Epithelial cell of esophagus (primary cell): ENCODE data around the gene CACNG4.
A peak's percentile ranks its signal among the peaks of the same experiment; 100 is the strongest.

Source experiments
- DNase-seq: peaks from one replicate; pipeline ENCODE4 v3.0.0; 2010; ENCODE audit warnings: low read depth
- H3K4me3 ChIP-seq: 2 replicates; pipeline ENCODE4 v1.5.1; 2011; ENCODE audit warnings: mild to moderate bottlenecking, low read length, control low read depth
- TF ChIP-seq, protein P1 (sequence below): IDR thresholded peaks from 2 replicates; pipeline ENCODE4 v1.5.1; 2011; ENCODE audit warnings: low read depth, mild to moderate bottlenecking, low read length, control low read depth, inconsistent platforms; ENCODE audit not compliant: insufficient read depth; ENCODE audit errors: missing control alignments

Gene CACNG4

GRCh38 chr17:66975614-66976378, 11.3 kb downstream of the CACNG4 start:
- TF ChIP-seq, protein P1, sequence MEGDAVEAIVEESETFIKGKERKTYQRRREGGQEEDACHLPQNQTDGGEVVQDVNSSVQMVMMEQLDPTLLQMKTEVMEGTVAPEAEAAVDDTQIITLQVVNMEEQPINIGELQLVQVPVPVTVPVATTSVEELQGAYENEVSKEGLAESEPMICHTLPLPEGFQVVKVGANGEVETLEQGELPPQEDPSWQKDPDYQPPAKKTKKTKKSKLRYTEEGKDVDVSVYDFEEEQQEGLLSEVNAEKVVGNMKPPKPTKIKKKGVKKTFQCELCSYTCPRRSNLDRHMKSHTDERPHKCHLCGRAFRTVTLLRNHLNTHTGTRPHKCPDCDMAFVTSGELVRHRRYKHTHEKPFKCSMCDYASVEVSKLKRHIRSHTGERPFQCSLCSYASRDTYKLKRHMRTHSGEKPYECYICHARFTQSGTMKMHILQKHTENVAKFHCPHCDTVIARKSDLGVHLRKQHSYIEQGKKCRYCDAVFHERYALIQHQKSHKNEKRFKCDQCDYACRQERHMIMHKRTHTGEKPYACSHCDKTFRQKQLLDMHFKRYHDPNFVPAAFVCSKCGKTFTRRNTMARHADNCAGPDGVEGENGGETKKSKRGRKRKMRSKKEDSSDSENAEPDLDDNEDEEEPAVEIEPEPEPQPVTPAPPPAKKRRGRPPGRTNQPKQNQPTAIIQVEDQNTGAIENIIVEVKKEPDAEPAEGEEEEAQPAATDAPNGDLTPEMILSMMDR: peak; percentile 45
- DNase-seq: peak; percentile 57
- no peak overlapping the region for H3K4me3 ChIP-seq

DNA sequence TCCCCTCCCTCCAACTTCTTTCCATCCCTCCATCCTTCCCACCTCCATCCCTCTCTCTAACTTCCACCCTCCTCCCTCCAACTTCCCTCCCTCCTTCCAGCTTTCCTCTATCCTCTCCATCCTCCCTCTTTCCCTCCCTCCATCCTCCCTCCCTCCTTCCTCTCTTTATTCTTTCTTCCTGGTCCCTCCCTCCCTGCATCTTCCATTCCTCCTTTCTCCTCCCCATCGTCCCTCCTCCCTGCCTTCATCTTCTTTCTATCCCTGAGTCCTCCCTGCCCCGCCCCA, 11.8 kb downstream of the CACNG4 start:
- no peak overlapping the region for H3K4me3 ChIP-seq
- no peak for DNase-seq
- TF ChIP-seq, protein P1: no peak

- TF ChIP-seq, protein P1: no peak
- H3K4me3 ChIP-seq: no peak overlapping the region
- no peak for DNase-seq
Observed at GRCh38 chr17:66976781-66977201, 12.3 kb downstream of the CACNG4 start.

DNA sequence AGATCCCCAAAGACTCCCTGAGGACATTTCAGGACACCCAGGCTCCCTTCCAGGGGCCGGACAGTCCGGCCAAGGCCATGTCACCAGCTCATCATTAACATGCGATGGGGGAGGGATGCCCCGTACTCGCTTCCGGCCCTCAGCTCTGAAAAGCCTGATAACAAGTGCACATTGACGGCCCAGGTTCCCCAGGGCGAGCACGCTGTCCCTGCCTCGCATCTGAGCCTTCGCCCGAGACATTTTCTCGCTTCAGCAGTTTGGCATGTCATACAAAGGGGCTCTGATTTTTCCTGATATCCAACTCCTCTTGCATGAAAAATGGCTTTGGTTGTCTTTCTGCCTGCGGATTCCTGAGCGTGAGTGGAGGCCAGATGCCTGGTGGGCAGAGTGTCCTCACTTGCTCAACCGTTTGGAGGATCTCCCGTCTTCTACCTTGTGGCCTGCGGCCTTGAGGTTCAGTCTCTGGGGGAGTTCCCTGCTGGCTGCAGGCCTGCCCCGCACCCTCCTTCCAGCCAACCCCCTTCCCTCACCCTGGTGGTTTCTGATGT, 14.1 kb downstream of the CACNG4 start:
- TF ChIP-seq, protein P1: no peak
- H3K4me3 ChIP-seq: no peak overlapping the region
- no peak for DNase-seq

GRCh38 chr17:66980896-66981295, 16.4 kb downstream of the CACNG4 start:
- H3K4me3 ChIP-seq: no peak overlapping the region
- TF ChIP-seq, protein P1: no peak
- DNase-seq: no peak

DNA sequence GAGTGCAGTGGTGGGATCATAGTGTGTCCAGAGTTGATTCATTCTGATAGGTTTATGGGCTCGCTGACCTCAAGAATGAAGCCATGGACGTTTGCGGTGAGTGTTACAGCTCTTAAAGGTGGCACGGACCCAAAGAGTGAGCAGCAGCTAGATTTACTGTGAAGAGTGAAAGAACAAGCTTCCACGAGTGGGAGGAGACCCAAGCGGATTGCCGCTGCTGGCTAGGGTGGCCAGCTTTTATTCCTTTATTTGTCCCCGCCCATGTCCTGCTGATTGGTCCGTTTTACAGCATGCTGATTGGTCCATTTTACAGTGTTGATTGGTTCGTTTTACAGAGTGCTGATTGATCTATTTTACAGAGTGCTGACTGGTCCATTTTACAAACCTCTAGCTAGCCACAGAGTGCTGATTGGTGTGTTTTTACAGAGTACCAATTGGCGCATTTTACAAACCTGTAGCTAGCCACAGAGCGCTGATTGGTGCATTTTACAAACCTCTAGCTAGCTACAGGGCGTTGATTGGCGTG, 17.5 kb downstream of the CACNG4 start:
- DNase-seq: no peak
- TF ChIP-seq, protein P1: no peak
- no peak overlapping the region for H3K4me3 ChIP-seq
